Measurements from ENCODE around the gene PSMA7. TPM values are rescaled to one million over a fixed set of nuclear protein-coding genes. Genes with fewer than 3 reads are reported as not detected.

The PSMA7 gene
- total RNA-seq, 2 donors from 2014 or later = 148 to 178 TPM

- DNase-seq = peak in 1 of 2 donors; percentile 41
- intact Hi-C loops (cut with DNase I, micrococcal nuclease) = loop anchor here in 1 of 2 donors (5.0 kb wide), 1 partner anchor 80 kb away; no protein-coding TSS in a partner anchor
- ATAC-seq = peak; percentile 28
Observed at GRCh38 chr20:62142252-62143080, 728 bp downstream of the PSMA7 start.

GRCh38 chr20:62141397-62142251 is 1.6 kb downstream of the PSMA7 start:
- DNase-seq (peak in 1 of 2 donors; percentile 30), ATAC-seq (peak; percentile 21)
- intact Hi-C loops (cut with DNase I, micrococcal nuclease) = loop anchor here in 1 of 2 donors (5.0 kb wide), 1 partner anchor 79 kb away; no protein-coding TSS in a partner anchor

DNA sequence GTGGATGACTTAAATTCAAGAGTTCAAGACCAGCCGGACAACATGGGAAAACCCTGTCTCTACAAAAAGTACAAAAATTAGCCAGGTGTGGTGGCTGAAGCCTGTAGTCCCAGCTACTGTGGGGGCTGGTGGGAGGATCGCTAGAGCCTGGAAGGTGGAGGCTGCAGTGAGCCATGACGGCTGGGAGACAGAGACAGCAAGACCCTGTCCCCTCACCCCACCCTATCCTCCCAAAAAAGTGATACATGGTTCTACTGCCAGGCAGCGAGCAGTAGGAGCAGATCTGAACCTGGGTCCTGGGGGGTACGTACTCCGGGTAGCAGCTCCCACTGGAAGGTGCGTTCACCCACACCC is 2.2 kb downstream of the PSMA7 start:
- ATAC-seq = no peak
- DNase-seq = no peak
- intact Hi-C loops (cut with DNase I, micrococcal nuclease) = loop anchor here in 1 of 2 donors (5.0 kb wide), 1 partner anchor 79 kb away; no protein-coding TSS in a partner anchor

DNA sequence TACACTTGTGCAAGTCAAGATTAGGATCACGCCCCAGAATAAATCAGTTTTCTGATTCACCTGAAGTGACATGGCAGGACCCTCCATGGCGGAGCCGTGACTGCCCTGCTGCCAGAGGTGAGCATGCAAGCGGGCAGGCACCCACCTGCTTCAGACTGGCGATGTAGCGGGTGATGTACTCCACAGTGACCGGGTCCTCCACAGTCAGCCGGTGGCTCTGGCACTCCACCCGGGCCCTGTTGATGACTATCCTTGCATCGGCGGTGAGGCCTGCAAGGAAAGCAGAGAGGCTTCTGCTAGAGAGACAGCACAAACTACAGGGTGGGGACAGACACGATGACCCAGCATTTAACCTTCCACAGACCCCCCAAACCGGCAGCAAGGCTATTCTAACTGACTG is 3.6 kb downstream of the PSMA7 start:
- intact Hi-C loops (cut with DNase I, micrococcal nuclease) = loop anchor here (5.0 to 10.0 kb wide), 3 partner anchors 75 to 127 kb away; partner anchors contain the start of gene TAF4 (in 1 of the 2)
- ATAC-seq (no peak), DNase-seq (no peak)

GRCh38 chr20:62138912-62139311 is 4.3 kb downstream of the PSMA7 start:
- intact Hi-C loops (cut with DNase I, micrococcal nuclease) = loop anchor here (5.0 to 10.0 kb wide), 2 partner anchors 74 to 127 kb away; partner anchors contain the start of gene TAF4 (in 1 of the 2)
- DNase-seq (no peak), ATAC-seq (no peak)

DNA sequence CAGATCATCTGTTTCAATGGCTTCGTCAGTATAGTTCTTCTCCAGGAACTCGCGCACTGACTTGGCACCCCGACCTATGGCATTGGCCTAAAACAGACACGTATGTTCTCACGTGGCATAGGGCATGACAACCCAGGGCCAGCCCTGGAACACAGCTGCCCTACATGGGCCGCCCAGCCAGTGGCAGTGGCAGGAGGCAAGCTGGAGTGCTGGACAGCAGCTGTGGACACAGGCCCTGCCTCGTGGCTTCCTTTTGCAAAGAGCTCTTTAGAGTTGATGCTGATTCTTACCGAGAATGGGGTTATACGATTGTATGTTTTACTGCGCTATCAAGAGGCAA is 5.0 kb downstream of the PSMA7 start:
- ATAC-seq (no peak), DNase-seq (no peak)
- intact Hi-C loops (cut with DNase I, micrococcal nuclease) = loop anchor here (5.0 to 10.0 kb wide), 2 partner anchors 73 to 126 kb away; partner anchors contain the start of gene TAF4 (in 1 of the 2)

DNA sequence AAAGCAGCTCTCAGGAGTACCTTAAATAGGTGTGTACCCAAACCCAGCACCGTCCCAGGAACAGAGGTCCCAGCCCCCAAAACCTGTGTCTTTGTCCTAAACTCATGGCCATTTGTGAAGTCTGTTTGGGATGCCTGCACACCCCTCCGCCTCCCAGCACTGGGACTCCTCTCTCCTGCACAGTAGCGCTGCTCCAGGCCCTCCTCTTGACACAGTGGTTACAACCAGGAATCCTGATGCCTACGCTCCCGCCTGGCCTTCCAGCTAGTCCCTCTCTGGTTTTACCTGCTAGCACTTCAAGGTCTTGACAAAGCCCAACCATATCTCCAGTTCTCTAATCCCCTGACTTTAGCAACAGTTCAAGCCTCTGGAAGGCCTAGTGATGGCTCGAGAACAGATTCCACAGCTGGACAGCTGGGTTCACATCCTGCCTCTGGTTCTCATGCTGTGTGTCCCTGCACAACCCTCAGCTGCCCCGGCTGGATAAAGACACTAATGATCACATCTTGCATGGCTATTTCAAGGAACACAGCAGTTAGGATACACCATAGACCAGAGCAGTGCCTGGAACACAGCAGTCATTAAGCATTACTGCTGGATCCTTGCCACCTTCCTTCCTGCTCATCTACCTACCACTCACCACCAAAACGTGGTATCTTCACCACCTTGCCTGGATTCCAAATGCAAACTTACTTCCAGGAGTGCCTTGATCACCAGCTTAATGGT is 5.6 kb downstream of the PSMA7 start:
- no peak for ATAC-seq
- no peak for DNase-seq
- intact Hi-C loops (cut with DNase I, micrococcal nuclease) = loop anchor here (5.0 to 10.0 kb wide), 2 partner anchors 73 to 125 kb away; partner anchors contain the start of gene TAF4 (in 1 of the 2)

DNA sequence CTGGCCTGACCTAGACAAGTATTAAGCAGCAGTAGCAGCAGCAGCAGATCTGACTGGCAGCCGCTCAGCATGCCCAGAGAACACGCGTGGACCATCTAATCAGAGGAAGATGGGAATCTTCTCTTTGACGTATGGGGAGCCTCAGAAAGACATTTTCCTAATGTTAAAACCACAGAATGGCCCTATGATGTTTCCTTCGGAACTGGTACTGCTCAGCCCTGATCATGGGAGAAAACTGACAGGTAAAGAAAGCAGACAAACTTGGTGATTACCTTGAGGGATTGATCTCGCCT is 6.2 kb downstream of the PSMA7 start:
- DNase-seq = no peak
- intact Hi-C loops (cut with DNase I, micrococcal nuclease) = loop anchor here (5.0 to 10.0 kb wide), 2 partner anchors 72 to 125 kb away; partner anchors contain the start of gene TAF4 (in 1 of the 2)
- no peak for ATAC-seq

DNA sequence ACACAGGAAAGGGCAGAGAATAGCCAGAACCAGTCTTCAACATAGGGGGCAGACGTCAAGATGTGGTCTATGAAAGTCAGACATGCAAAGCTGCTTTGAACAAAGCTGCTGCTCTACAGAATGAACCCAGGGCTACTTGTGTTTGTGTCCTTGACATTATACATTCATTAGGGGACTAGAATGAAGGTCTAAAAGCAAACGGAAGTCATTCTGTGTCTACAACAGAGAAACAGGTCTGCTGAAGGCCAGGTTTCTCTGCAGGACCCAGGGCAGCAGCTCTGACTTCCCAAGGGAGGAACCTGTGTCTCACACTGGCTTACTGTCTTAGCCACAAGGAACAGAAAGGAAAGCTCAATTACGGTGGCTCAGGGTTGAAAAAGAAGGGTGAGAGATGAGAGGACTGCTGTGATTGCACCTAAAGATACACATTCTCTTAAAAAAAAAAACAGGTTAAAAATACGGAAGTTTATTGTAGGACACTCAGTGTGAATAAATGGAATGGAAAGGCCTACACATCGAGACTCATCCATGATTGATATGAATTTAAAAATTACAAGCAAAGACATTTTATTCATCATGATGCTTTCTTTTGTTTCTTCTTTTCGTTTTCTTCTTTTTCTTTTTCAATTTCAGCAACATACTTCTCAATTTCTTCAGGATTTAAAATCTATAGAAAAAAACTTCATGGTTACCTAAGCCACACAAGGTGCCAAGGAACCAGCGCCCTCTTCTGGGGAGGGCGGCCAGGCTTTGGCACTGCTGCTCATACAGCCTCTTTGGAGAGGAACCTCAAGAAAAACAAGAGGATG is 6.7 kb downstream of the PSMA7 start:
- intact Hi-C loops (cut with DNase I, micrococcal nuclease) = loop anchor here (5.0 to 10.0 kb wide), 2 partner anchors 72 to 124 kb away; partner anchors contain the start of gene TAF4 (in 1 of the 2)
- peak; percentile 71 for ATAC-seq
- peak; percentile 55 to 82 for DNase-seq

DNA sequence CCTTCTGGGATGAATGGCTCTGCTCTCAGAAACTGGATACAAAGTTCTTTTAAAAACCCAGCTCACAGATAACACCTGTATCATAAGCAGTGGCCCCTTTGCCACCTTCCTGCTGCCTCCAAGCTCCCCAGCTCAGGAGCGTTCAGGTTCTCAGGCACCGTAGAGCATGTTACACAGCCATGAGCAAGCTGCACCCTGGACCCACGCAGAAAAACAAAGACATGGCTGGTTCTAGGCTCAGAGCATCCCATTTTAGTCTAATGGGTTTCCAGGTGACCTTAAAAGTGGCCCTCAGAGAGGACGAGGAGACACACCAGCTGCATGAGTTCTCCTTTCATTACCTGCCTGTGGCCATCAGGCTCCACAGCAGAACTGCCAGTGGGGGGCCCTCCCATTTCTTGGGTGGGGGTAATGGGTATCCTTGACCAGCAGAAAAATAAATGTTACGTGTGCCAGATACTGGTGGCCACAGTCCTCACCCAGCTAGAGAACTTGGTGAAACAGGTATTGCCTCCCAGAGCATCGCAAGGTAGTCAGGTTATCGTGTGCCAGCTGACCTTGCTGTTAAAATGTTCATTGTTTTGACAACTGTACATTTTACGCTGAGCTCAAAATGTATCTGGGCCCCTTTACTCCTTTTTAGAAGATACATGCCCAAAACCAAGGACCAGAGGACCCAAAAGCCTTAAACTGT is 7.5 kb downstream of the PSMA7 start:
- intact Hi-C loops (cut with DNase I, micrococcal nuclease) = loop anchor here (5.0 to 10.0 kb wide), 2 partner anchors 71 to 123 kb away; partner anchors contain the start of gene TAF4 (in 1 of the 2)
- DNase-seq = no peak
- no peak for ATAC-seq

DNA sequence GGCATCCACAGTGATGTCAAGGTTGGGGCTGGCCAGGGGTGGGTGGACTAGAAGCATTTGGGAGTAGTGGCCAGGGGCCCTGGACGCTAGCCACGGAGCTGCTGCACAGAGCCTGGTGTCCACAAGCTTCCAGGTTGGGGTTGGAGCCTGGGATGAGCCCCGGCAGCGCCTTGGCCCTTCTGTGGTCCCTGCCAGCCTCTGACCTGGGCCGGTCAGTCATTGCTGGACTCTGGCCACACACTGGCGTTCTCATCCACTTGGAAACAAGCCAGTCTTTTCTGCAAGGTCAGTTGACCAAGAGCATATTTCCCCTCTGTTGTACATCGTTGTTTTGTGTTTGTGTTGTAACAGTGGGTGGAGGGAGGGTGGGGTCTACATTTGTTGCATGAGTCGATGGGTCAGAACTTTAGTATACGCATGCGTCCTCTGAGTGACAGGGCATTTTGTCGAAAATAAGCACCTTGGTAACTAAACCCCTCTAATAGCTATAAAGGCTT is 8.4 kb downstream of the PSMA7 start:
- no peak for ATAC-seq
- DNase-seq = no peak
- intact Hi-C loops (cut with DNase I, micrococcal nuclease) = loop anchor here (5.0 to 10.0 kb wide), 2 partner anchors 70 to 122 kb away; partner anchors contain the start of gene TAF4 (in 1 of the 2)

DNA sequence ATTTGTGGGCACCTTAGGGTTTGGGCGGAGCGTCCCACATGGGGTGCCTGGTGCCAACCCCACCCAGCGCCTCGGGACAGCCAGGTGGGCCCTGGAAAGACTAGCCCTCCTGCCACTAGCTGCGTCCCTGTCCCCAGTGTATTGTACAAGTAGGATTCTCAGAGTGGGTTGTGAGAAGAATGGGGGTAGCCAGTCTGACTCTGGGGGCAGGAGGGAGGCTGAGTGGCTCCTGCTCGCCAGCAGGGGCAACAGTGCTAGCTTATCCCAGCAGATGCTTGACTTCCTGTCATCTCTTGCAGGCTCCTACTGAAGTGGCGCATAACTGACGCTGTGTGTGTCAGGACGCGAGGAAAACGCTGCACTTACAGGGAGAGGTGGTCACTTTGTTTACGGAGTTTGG is 9.3 kb downstream of the PSMA7 start:
- intact Hi-C loops (cut with DNase I, micrococcal nuclease) = loop anchor here in 1 of 2 donors (10.0 kb wide), 1 partner anchor 69 kb away; the partner anchor contains the start of gene TAF4
- no peak for DNase-seq
- ATAC-seq = no peak

GRCh38 chr20:62133051-62133845 is 9.9 kb downstream of the PSMA7 start:
- ATAC-seq = no peak
- DNase-seq = peak in 1 of 2 donors; percentile 22
- intact Hi-C loops (cut with DNase I, micrococcal nuclease) = loop anchor here in 1 of 2 donors (10.0 kb wide), 1 partner anchor 68 kb away; the partner anchor contains the start of gene TAF4

- intact Hi-C loops (cut with DNase I, micrococcal nuclease) = loop anchor here in 1 of 2 donors (10.0 kb wide), 1 partner anchor 68 kb away; the partner anchor contains the start of gene TAF4
- DNase-seq (no peak), ATAC-seq (no peak)
Observed at GRCh38 chr20:62132421-62132820, 10.8 kb downstream of the PSMA7 start.

- intact Hi-C loops (cut with DNase I, micrococcal nuclease) = loop anchor here in 1 of 2 donors (10.0 kb wide), 1 partner anchor 67 kb away; the partner anchor contains the start of gene TAF4
- ATAC-seq (no peak), DNase-seq (no peak)
Observed at GRCh38 chr20:62131560-62132320, 11.5 kb downstream of the PSMA7 start.
